Astrocyte (in vitro differentiated cells and primary cell): ENCODE data around the gene AATK. TPM values are rescaled to one million over a fixed set of nuclear protein-coding genes. Genes with fewer than 3 reads are reported as not detected.

ENCODE experiments used
- DNase-seq: peaks from one replicate; pipeline ENCODE4 v3.0.0-alpha.2; 2010; ENCODE audit warnings: low read depth
- FAIRE-seq: peaks from 2 replicates; lab custom pipeline; 2011; peaks lifted over from hg19 to GRCh38; lab: Jason Lieb, UNC
- H2AFZ ChIP-seq: 2 replicates; pipeline ENCODE4 v1.6.0; 2012; ENCODE audit warnings: low read depth, low read length, inconsistent platforms
- H3K27ac ChIP-seq: 2 replicates; pipeline ENCODE4 v1.5.1; 2011; ENCODE audit warnings: low read depth, low read length, inconsistent platforms
- H3K27me3 ChIP-seq: 2 replicates; pipeline ENCODE4 v1.6.0; 2011; ENCODE audit warnings: low read length, inconsistent platforms; ENCODE audit not compliant: insufficient read depth
- H3K36me3 ChIP-seq: 2 replicates; pipeline ENCODE4 v1.5.1; 2011; ENCODE audit warnings: low read length, inconsistent platforms; ENCODE audit not compliant: insufficient read depth
- H3K4me1 ChIP-seq: 2 replicates; pipeline ENCODE4 v1.5.1; 2011; ENCODE audit warnings: low read length, inconsistent platforms; ENCODE audit not compliant: insufficient read depth
- H3K4me2 ChIP-seq: 2 replicates; pipeline ENCODE4 v1.6.0; 2012; ENCODE audit warnings: low read length, inconsistent platforms
- H3K4me3 ChIP-seq: 2 replicates; pipeline ENCODE4 v1.5.1; 2011; ENCODE audit warnings: low read depth, mild to moderate bottlenecking, low read length, inconsistent platforms; ENCODE audit not compliant: insufficient read depth
- H3K79me2 ChIP-seq: 2 replicates; pipeline ENCODE4 v1.6.0; 2012; ENCODE audit warnings: mild to moderate bottlenecking, low read length, inconsistent platforms; ENCODE audit not compliant: insufficient read depth
- H3K9ac ChIP-seq: 2 replicates; pipeline ENCODE4 v1.6.0; 2012; ENCODE audit warnings: mild to moderate bottlenecking, low read length, inconsistent platforms
- H3K9me3 ChIP-seq: 2 replicates; pipeline ENCODE4 v1.5.1; 2012; ENCODE audit warnings: low read depth, mild to moderate bottlenecking, low read length, inconsistent platforms; ENCODE audit not compliant: insufficient read depth
- H4K20me1 ChIP-seq: 2 replicates; pipeline ENCODE4 v1.6.0; 2012; ENCODE audit warnings: low read length, inconsistent platforms; ENCODE audit not compliant: insufficient read depth
- H3K27ac Mint-ChIP-seq: one replicate; pipeline ENCODE4 v1.8.0; 2021; ENCODE audit warnings: mild to moderate bottlenecking, mixed read lengths; ENCODE audit not compliant: unreplicated experiment
- H3K27me3 Mint-ChIP-seq: one replicate; pipeline ENCODE4 v1.8.0; 2021; ENCODE audit warnings: low read depth, mixed read lengths; ENCODE audit not compliant: unreplicated experiment
- H3K36me3 Mint-ChIP-seq: one replicate; pipeline ENCODE4 v1.8.0; 2021; ENCODE audit warnings: low read depth, mixed read lengths; ENCODE audit not compliant: unreplicated experiment
- H3K4me1 Mint-ChIP-seq: one replicate; pipeline ENCODE4 v1.8.0; 2021; ENCODE audit warnings: low read depth, mixed read lengths; ENCODE audit not compliant: unreplicated experiment
- H3K4me3 Mint-ChIP-seq: one replicate; pipeline ENCODE4 v1.8.0; 2021; ENCODE audit warnings: mild to moderate bottlenecking, moderate library complexity, mixed read lengths; ENCODE audit not compliant: unreplicated experiment
- H3K9me3 Mint-ChIP-seq: one replicate; pipeline ENCODE4 v1.8.0; 2021; ENCODE audit warnings: mild to moderate bottlenecking, mixed read lengths; ENCODE audit not compliant: unreplicated experiment
- EZH2 ChIP-seq: IDR thresholded peaks from 2 replicates; pipeline ENCODE4 v1.6.1; 2012; ENCODE audit warnings: mild to moderate bottlenecking, low read length, inconsistent platforms; ENCODE audit not compliant: insufficient read depth
- total RNA-seq: library from RNA; stranded (reverse); gene quantifications from 2 replicates; pipeline ENCODE4 v1.2.1, GENCODE V29; 2021
- TF ChIP-seq, protein P1 (sequence below): IDR thresholded peaks from 2 replicates; pipeline ENCODE4 v1.5.1; 2011; ENCODE audit warnings: low read depth, mild to moderate bottlenecking, inconsistent platforms, low read length, moderate library complexity; ENCODE audit not compliant: insufficient read depth

Gene AATK
- total RNA-seq, 1 donor from 2014 or later = 0.54 TPM

DNA sequence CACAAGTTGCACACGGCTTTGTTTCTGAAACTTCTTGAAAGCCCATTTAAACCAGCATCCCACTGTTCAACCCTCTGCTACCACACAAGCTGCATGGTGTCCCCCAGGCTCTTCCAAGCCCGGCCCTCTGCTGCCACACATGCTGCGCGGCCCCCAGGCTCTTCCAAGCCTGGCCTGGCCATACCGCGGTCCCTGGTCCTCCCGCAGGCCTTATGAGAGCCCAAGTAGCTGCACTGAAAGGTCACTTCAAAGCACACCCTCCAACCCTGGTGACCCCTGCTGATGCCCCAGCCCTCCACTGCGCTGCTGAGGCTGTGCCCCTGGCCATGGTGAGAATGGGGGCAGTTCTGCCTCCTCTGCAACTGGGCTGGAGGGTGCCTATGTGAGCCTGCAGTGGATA, 26.6 kb downstream of the AATK start:
- H3K79me2 ChIP-seq = no peaks in the 10 kb centered on the region
- FAIRE-seq = no peak
- no peak for DNase-seq
- no peak overlapping the region for H2AFZ ChIP-seq
- H3K27ac ChIP-seq = no peak overlapping the region
- Mint-ChIP-seq H3K27me3 (peaks cover 11% of the 10 kb centered on the region), H3K27ac (no peak overlapping the region), H3K9me3 (peaks cover 2% of the 10 kb centered on the region), H3K4me1 (no peaks in the 10 kb centered on the region), H3K4me3 (no peak overlapping the region), H3K36me3 (no peaks in the 10 kb centered on the region)
- no peak overlapping the region for H3K4me3 ChIP-seq
- H3K9ac ChIP-seq = no peak overlapping the region
- no peaks in the 10 kb centered on the region for H3K4me1 ChIP-seq
- TF ChIP-seq EZH2 = no peak
- TF ChIP-seq, protein P1, sequence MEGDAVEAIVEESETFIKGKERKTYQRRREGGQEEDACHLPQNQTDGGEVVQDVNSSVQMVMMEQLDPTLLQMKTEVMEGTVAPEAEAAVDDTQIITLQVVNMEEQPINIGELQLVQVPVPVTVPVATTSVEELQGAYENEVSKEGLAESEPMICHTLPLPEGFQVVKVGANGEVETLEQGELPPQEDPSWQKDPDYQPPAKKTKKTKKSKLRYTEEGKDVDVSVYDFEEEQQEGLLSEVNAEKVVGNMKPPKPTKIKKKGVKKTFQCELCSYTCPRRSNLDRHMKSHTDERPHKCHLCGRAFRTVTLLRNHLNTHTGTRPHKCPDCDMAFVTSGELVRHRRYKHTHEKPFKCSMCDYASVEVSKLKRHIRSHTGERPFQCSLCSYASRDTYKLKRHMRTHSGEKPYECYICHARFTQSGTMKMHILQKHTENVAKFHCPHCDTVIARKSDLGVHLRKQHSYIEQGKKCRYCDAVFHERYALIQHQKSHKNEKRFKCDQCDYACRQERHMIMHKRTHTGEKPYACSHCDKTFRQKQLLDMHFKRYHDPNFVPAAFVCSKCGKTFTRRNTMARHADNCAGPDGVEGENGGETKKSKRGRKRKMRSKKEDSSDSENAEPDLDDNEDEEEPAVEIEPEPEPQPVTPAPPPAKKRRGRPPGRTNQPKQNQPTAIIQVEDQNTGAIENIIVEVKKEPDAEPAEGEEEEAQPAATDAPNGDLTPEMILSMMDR = no peak
- H3K27me3 ChIP-seq = no peaks in the 10 kb centered on the region
- peaks cover 3% of the 10 kb centered on the region for H3K9me3 ChIP-seq
- no peak overlapping the region for H3K4me2 ChIP-seq
- H3K36me3 ChIP-seq = no peaks in the 10 kb centered on the region
- peaks cover 4% of the 10 kb centered on the region for H4K20me1 ChIP-seq

DNA sequence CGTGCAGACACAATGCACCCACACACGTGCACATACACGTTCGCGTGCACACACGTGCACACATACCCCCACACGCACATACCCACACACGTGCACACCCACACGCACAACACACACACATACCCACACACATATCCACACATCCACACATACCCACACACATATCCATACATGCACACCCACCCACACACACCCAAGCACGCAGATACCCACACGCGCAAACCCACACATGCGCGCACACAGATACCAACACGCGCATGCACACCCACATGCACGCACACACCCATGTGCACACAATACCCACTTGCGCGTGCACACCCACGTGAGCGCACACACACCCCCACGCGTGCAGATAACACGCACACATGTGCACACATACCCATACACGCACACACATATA, 27.5 kb downstream of the AATK start:
- Histone ChIP-seq H3K4me1 (no peaks in the 10 kb centered on the region), H3K9me3 (peaks cover 3% of the 10 kb centered on the region), H3K36me3 (no peaks in the 10 kb centered on the region), H2AFZ (no peak overlapping the region), H3K9ac (no peak overlapping the region), H3K79me2 (no peaks in the 10 kb centered on the region), H3K4me3 (no peak overlapping the region), H3K27ac (no peak overlapping the region), H4K20me1 (peaks cover 4% of the 10 kb centered on the region), H3K4me2 (no peak overlapping the region), H3K27me3 (no peaks in the 10 kb centered on the region)
- Mint-ChIP-seq H3K4me3 (peak overlapping the region; percentile 54), H3K27ac (no peak overlapping the region), H3K27me3 (peaks cover 11% of the 10 kb centered on the region), H3K36me3 (no peaks in the 10 kb centered on the region), H3K9me3 (peaks cover 2% of the 10 kb centered on the region), H3K4me1 (no peaks in the 10 kb centered on the region)
- TF ChIP-seq, protein P1 = no peak
- TF ChIP-seq EZH2 = no peak
- FAIRE-seq = no peak
- no peak for DNase-seq

GRCh38 chr17:81138083-81138482, 27.9 kb downstream of the AATK start:
- Histone ChIP-seq H3K79me2 (no peaks in the 10 kb centered on the region), H3K4me3 (no peak overlapping the region), H4K20me1 (peaks cover 4% of the 10 kb centered on the region), H2AFZ (no peak overlapping the region), H3K36me3 (no peaks in the 10 kb centered on the region), H3K9me3 (peaks cover 3% of the 10 kb centered on the region), H3K27me3 (no peaks in the 10 kb centered on the region), H3K9ac (no peak overlapping the region), H3K27ac (no peak overlapping the region), H3K4me1 (no peaks in the 10 kb centered on the region), H3K4me2 (no peak overlapping the region)
- Mint-ChIP-seq H3K27ac (no peak overlapping the region), H3K36me3 (no peaks in the 10 kb centered on the region), H3K4me3 (no peak overlapping the region), H3K9me3 (peaks cover 2% of the 10 kb centered on the region), H3K4me1 (no peaks in the 10 kb centered on the region), H3K27me3 (peaks cover 11% of the 10 kb centered on the region)
- FAIRE-seq = no peak
- TF ChIP-seq, protein P1 = no peak
- no peak for TF ChIP-seq EZH2
- DNase-seq = no peak
